Coronary artery (tissue), 2 donors: Measurements from ENCODE around the gene TMEM192.
"Not testable (repeated sequence)": the region's sequence is repeated elsewhere in the genome, so short reads cannot be mapped to it uniquely, and the experiment has no call there.

Source experiments
- DNase-seq: peaks from one replicate; pipeline ENCODE4 v3.0.0-alpha.2; 2017; ENCODE audit warnings: low spot score
- H3K27ac ChIP-seq, 2 donors: fragments of 200-600 bp; sonication (generic); one replicate each; pipeline ENCODE4 v1.5.1; 2016 to 2019
- H3K4me3 ChIP-seq: fragments of 200-600 bp; sonication (generic); 2 replicates; pipeline ENCODE4 v1.5.1; 2016; ENCODE audit warnings: mild to moderate bottlenecking, moderate library complexity
- CTCF ChIP-seq: fragments of 200-600 bp; sonication (generic); IDR thresholded peaks from one replicate; pipeline ENCODE4 v1.5.1; 2019; ENCODE audit warnings: antibody characterized with exemption

TMEM192 gene

DNA sequence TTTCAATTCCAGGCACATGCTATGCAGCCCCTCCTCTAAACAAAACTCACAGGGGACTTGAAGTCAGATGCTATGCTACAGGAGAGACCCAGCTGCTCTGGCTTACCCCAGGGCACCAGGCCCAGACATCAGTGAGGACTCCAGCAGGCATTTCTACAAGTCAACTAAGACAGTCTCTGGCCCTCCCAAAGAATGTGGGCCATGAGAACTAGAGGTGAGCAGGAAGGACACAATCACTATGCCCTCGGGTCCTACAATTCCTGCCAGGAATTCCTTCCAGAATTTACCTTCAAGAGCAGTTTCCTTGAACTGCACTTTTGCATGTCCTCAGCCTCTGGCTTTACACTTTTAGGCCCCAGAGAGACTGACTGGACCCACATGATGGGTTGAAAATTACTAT lies 17.4 kb downstream of the TMEM192 start:
- DNase-seq, result no peak
- TF ChIP-seq CTCF, result no peak
- Histone ChIP-seq H3K27ac (no peak overlapping the region), H3K4me3 (no peak overlapping the region)

DNA sequence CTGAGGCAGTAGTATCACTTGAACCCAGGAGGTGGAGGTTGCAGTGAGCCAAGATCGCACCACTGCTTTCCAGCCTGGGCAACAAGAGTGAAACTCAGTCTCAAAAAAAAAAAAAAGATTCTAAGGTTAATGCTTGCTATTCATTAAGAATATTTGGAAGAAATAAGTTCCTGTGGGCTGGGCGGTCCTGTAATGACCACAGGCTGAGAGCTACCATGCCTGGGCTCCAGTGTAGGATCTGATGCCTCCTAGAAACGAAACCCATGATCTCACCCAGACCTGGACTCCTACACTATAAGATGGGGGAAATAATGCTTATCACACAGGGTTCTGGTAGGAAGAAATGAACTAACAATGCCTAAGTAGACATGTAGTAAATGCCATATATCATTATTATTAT lies 17.8 kb downstream of the TMEM192 start:
- Histone ChIP-seq H3K27ac (no peak overlapping the region), H3K4me3 (no peak overlapping the region)
- TF ChIP-seq CTCF, result no peak
- DNase-seq, result no peak

DNA sequence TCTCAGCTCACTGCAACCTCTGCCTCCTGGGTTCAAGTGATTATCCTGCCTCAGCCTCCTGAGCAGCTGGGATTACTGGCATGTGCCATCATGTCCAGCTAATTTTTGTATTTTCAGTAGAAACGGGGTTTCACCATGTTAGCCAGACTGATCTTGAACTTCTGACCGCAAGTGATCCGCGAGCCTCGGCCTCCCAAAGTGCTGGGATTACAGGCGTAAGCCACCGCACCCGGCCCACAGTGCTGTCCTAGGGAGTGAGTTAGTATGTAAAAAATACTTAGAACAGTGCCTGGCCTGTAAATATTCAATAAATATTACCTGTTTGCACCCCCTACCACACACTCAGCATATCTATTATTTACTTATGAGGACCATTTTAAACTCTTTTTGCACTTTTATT lies 20.5 kb downstream of the TMEM192 start:
- H3K4me3 ChIP-seq, DNase-seq, H3K27ac ChIP-seq: not testable (repeated sequence)

DNA sequence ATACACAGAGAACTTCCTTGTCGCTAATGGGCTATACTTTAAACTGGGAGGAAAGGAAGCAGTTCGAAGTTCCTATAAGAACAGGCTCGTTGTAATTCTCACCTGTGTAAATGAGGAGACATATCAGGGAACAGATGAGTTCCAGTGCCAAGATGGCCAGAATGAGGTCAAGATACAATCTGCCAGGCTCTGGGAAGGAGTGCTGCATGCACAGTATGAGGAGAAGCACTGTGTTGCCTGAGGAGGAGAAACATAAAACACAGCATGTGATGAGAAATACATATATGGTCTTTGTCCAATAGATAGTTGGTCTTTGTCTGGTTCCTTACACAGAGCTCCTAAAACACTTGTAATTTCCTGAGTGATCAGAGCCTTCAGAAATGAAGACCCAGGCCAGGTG lies 24.3 kb downstream of the TMEM192 start:
- no peak for DNase-seq
- Histone ChIP-seq H3K4me3 (no peak overlapping the region), H3K27ac (no peak overlapping the region)
- no peak for TF ChIP-seq CTCF

GRCh38 chr4:165085946-165086345 lies 26.7 kb downstream of the TMEM192 start:
- Histone ChIP-seq H3K27ac (no peak overlapping the region), H3K4me3 (no peak overlapping the region)
- TF ChIP-seq CTCF, result no peak
- no peak for DNase-seq

GRCh38 chr4:165084787-165085186 lies 27.9 kb downstream of the TMEM192 start:
- DNase-seq, H3K4me3 ChIP-seq, H3K27ac ChIP-seq: not testable (repeated sequence)

- Histone ChIP-seq H3K4me3 (no peak overlapping the region), H3K27ac (no peak overlapping the region)
- TF ChIP-seq CTCF, result no peak
- no peak for DNase-seq
Measured at GRCh38 chr4:165079476-165079875, 33.2 kb downstream of the TMEM192 start.

DNA sequence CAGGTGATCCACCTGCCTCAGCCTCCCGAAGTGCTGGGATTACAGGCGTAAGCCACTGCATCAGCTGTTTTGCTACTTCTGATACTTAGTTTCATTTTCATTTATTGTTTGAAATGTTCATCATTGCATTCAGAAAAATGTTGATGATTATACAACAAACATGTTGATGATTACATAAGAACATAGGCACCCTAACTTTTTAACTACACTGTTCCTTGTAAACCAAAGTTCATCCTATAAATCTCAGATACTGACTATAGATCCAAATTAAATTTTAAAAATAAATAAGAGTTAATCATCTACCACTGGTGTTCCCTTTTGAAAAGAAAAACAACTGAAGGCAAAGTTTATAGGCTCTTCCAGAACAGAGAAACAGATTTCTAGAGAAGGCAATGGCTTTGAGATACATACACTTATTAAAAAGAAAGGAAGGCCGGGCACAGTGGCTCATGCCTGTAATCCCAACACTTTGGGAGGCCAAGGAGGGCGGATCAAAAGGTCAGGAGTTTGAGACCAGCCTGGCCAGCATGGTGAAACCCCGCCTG lies 35.6 kb downstream of the TMEM192 start:
- DNase-seq, result no peak
- H3K27ac ChIP-seq, result no peak overlapping the region
- TF ChIP-seq CTCF, result no peak
- H3K4me3 ChIP-seq, result no peak overlapping the region

- not testable (repeated sequence) for H3K4me3 ChIP-seq, H3K27ac ChIP-seq, DNase-seq
Measured at GRCh38 chr4:165073346-165073745, 39.3 kb downstream of the TMEM192 start.
